Esophagus muscularis mucosa (tissue), 4 donors: ENCODE measurements around the gene UTS2B. TPM values are rescaled to one million over a fixed set of nuclear protein-coding genes. Genes with fewer than 3 reads are reported as not detected.
"Not testable (repeated sequence)": the region's sequence is repeated elsewhere in the genome, so short reads cannot be mapped to it uniquely, and the experiment has no call there.

Experiments
- DNase-seq: peaks from one replicate; pipeline ENCODE4 v3.0.0-alpha.2; 2017; ENCODE audit errors: extremely low spot score
- H3K27ac ChIP-seq, 4 donors: fragments of 200-600 bp; sonication (generic); replicated peaks in 1 of 4; 1 replicate in 3 of 4; 2 replicates in 1 of 4; pipeline ENCODE4 v1.5.1; 2016 to 2019; ENCODE audit warnings: mild to moderate bottlenecking in 1 of 4
- H3K27me3 ChIP-seq, 4 donors: fragments of 200-600 bp; sonication (generic); one replicate each; pipeline versions ENCODE4 v1.5.1 to v1.6.0; 2016 to 2019
- H3K36me3 ChIP-seq, 4 donors: fragments of 200-600 bp; sonication (generic); one replicate each; pipeline ENCODE4 v1.5.1; 2016 to 2019
- H3K4me1 ChIP-seq, 4 donors: fragments of 200-600 bp; sonication (generic); one replicate each; pipeline ENCODE4 v1.5.1; 2016 to 2019
- H3K4me3 ChIP-seq, 4 donors: fragments of 200-600 bp; sonication (generic); 1 replicate in 2 of 4; 2 replicates in 2 of 4; pipeline ENCODE4 v1.5.1; 2016 to 2019; ENCODE audit warnings: mild to moderate bottlenecking in 4 of 4, moderate library complexity in 1 of 4
- H3K9me3 ChIP-seq, 4 donors: fragments of 200-600 bp; sonication (generic); 1 replicate in 3 of 4; 2 replicates in 1 of 4; pipeline ENCODE4 v1.5.1; 2016 to 2019
- EP300 ChIP-seq: sonication (generic); formaldehyde crosslinking; IDR thresholded peaks from one replicate; pipeline ENCODE4 v1.6.1; 2017; ENCODE audit warnings: antibody characterized with exemption
- POLR2A ChIP-seq: fragments of 450-650 bp; IDR thresholded peaks from one replicate; pipeline ENCODE4 v1.6.1; 2017; ENCODE audit warnings: antibody characterized with exemption, moderate library complexity, mild to moderate bottlenecking, low read depth
- POLR2AphosphoS5 ChIP-seq, 2 donors: sonication (generic); formaldehyde crosslinking; IDR thresholded peaks; one replicate each; pipeline ENCODE4 v1.6.1; 2017; ENCODE audit warnings: antibody characterized with exemption in 2 of 2
- whole genome bisulfite sequencing: methylation state at CpG from one replicate; pipeline ENCODE4 v1.1.5; 2018; 5-methylcytosine and 5-hydroxymethylcytosine counted together
- intact Hi-C: fragments of 100-400 bp; cut with DNase I; formaldehyde crosslinking; loops from one replicate; pipeline ENCODE4 v1.15.1; 2023
- total RNA-seq, 4 donors: library from RNA; depleted of rRNA; stranded (reverse); fragments of >200 nt; gene quantifications; one replicate each; pipeline versions ENCODE4 v1.1.0 to v1.2.1, GENCODE V29; 2016
- TF ChIP-seq, protein P1 (sequence below), 3 experiments: fragments of 200-600 bp in 2 of 3; fragments of 450-650 bp in 1 of 3; sonication (generic) in 2 of 3; IDR thresholded peaks; one replicate each; pipeline ENCODE4 v1.5.1; 2017 to 2019; ENCODE audit warnings: antibody characterized with exemption in 3 of 3, mild to moderate bottlenecking in 2 of 3, moderate library complexity in 1 of 3

UTS2B gene
- total RNA-seq, 4 donors from 2014 or later: 0.65 to 1.2 TPM; not detected in 2

DNA sequence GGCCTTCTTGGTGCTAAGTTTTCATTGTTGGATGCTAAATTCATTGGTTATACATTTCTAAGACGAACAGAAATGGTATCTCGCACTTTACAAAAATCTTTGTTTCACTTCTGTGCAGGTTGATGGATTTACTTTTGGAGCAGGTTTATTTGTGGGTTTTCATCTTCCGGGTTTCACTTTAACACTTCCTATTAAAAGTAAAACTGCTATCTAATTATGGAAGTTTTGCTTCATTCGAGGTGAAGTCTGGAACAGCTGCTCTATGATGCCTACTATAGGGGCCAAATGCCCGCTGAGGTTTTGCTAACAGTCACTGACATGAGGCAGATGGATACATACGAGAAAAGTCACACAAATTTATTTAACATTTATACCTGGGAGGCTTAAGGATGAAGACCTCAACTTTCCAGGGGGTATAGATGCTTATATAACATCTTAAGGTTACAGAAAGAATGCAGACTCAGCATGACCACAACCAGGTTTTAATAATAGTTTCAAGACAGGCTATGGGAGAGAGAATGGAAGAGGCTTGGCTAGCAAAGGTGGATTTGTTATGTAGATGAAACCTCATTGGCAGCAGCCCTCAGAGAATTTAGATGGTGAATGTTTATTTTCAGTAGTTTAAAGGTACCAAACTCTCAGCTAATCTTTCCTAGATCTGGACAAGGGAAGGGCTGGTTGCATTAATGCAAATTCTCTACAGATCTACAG is 77.1 kb downstream of the UTS2B start:
- no peaks in the 10 kb centered on the region for H3K4me1 ChIP-seq
- H3K9me3 ChIP-seq: no peaks in the 10 kb centered on the region
- DNase-seq: no peak
- no peak overlapping the region for H3K27ac ChIP-seq
- TF ChIP-seq POLR2AphosphoS5 (IDR thresholded peaks at IDR 0.05) (no peak), POLR2A (no peak), EP300 (no peak)
- TF ChIP-seq, protein P1, sequence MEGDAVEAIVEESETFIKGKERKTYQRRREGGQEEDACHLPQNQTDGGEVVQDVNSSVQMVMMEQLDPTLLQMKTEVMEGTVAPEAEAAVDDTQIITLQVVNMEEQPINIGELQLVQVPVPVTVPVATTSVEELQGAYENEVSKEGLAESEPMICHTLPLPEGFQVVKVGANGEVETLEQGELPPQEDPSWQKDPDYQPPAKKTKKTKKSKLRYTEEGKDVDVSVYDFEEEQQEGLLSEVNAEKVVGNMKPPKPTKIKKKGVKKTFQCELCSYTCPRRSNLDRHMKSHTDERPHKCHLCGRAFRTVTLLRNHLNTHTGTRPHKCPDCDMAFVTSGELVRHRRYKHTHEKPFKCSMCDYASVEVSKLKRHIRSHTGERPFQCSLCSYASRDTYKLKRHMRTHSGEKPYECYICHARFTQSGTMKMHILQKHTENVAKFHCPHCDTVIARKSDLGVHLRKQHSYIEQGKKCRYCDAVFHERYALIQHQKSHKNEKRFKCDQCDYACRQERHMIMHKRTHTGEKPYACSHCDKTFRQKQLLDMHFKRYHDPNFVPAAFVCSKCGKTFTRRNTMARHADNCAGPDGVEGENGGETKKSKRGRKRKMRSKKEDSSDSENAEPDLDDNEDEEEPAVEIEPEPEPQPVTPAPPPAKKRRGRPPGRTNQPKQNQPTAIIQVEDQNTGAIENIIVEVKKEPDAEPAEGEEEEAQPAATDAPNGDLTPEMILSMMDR (IDR thresholded peaks at IDR 0.05): no peak
- no peak overlapping the region for H3K4me3 ChIP-seq
- no peaks in the 10 kb centered on the region for H3K36me3 ChIP-seq
- intact Hi-C loops: no loop called here
- WGBS: 77% methylated on average over 6 of the region's 6 CpGs
- no peaks in the 10 kb centered on the region for H3K27me3 ChIP-seq

DNA sequence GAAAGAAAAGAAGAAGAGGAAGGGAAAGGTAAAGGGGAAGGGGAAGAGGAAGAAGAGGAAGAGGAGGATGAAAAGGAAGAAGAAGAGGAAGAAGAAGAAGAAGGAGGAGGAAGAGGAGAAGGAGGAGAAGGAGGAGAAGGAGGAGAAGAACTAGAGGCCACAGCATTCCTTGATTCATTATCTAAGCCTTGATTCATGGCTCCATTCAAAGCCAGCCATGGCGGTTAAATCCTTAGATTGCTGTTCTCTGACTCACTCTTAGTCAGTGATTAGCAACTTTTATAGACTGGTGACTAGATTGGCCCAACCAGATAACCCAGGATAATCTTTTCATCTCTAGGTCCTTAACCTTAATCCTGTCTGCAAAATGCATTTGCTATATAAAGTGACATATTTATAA is 83.7 kb downstream of the UTS2B start:
- Histone ChIP-seq H3K4me1 (no peaks in the 10 kb centered on the region), H3K4me3 (no peak overlapping the region), H3K9me3 (no peaks in the 10 kb centered on the region), H3K27ac (no peak overlapping the region), H3K27me3 (no peaks in the 10 kb centered on the region), H3K36me3 (no peaks in the 10 kb centered on the region)
- 92% methylated on average over 1 of the region's 1 CpG for WGBS
- intact Hi-C loops: loop anchor here (5.0 kb wide), 1 partner anchor 151 kb away; no protein-coding TSS in a partner anchor
- DNase-seq: no peak
- TF ChIP-seq POLR2A (no peak), EP300 (no peak), POLR2AphosphoS5 (IDR thresholded peaks at IDR 0.05) (no peak)
- TF ChIP-seq, protein P1 (IDR thresholded peaks at IDR 0.05): no peak

DNA sequence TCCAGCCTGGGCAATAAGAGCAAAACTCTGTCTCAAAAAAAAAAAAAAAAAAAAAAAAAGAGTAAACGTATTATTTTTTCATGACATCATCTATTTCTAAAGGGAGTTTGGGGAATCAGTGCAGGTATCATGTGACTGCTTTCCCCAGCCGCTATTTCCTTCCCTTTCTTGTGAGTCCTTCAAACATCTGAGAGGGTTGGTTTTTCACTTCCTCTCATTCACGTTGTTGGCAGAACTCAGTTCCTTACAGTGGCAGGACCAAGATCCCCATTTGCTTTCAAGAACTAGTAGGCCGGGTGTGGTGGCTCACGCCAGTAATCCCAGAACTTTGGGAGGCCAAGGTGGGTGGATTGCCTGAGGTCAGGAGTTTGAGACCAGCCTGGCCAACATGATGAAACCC is 84.3 kb downstream of the UTS2B start:
- H3K27me3 ChIP-seq, H3K4me1 ChIP-seq, H3K9me3 ChIP-seq, H3K27ac ChIP-seq, H3K36me3 ChIP-seq, H3K4me3 ChIP-seq, DNase-seq: not testable (repeated sequence)
- 68% methylated on average over 5 of the region's 5 CpGs for WGBS
- intact Hi-C loops: loop anchor here (5.0 kb wide), 1 partner anchor 151 kb away; no protein-coding TSS in a partner anchor

- no peaks in the 10 kb centered on the region for H3K27me3 ChIP-seq
- WGBS: 21% methylated on average over 2 of the region's 2 CpGs
- intact Hi-C loops: no loop called here
- H3K9me3 ChIP-seq: no peaks in the 10 kb centered on the region
- no peaks in the 10 kb centered on the region for H3K4me1 ChIP-seq
- no peaks in the 10 kb centered on the region for H3K36me3 ChIP-seq
- no peak overlapping the region for H3K27ac ChIP-seq
- DNase-seq: no peak
- H3K4me3 ChIP-seq: no peak overlapping the region
- TF ChIP-seq, protein P1 (IDR thresholded peaks at IDR 0.05): peak; percentile 34 to 63 (median 44)
- TF ChIP-seq POLR2AphosphoS5 (IDR thresholded peaks at IDR 0.05) (no peak), POLR2A (no peak), EP300 (no peak)
Observed at GRCh38 chr3:191244242-191244867, 86.0 kb downstream of the UTS2B start.

DNA sequence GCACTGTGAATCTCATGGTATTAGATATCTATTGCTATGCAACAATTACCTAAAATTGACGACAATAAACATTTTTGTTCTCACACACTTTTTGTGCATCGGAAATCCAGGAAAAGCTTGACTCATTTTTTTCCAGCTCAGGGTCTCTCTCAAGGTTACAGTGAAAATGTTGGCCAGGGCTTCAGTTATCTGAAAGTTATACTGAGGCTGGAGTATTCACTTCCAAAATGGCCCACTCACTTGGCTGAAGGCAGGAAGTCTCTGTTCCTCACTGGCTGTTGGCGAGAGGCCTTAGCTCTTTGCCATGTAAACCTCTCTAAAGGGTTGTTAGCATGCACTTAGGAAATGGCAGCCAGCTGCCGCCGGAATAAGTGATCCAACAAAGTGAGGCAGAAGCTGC is 89.8 kb downstream of the UTS2B start:
- no peak for DNase-seq
- Histone ChIP-seq H3K9me3 (no peaks in the 10 kb centered on the region), H3K27ac (no peak overlapping the region), H3K36me3 (no peaks in the 10 kb centered on the region), H3K4me1 (peaks cover 0 to 14% (median 0%) of the 10 kb centered on the region in 4 donors), H3K27me3 (no peaks in the 10 kb centered on the region), H3K4me3 (no peak overlapping the region)
- intact Hi-C loops: no loop called here
- WGBS: 85% methylated on average over 5 of the region's 5 CpGs
- no peak for TF ChIP-seq EP300
- TF ChIP-seq, protein P1 (IDR thresholded peaks at IDR 0.05): no peak
- no peak for TF ChIP-seq POLR2A
- no peak for TF ChIP-seq POLR2AphosphoS5 (IDR thresholded peaks at IDR 0.05)
